ENCODE results near the gene TRPT1.

TRPT1 gene

DNA sequence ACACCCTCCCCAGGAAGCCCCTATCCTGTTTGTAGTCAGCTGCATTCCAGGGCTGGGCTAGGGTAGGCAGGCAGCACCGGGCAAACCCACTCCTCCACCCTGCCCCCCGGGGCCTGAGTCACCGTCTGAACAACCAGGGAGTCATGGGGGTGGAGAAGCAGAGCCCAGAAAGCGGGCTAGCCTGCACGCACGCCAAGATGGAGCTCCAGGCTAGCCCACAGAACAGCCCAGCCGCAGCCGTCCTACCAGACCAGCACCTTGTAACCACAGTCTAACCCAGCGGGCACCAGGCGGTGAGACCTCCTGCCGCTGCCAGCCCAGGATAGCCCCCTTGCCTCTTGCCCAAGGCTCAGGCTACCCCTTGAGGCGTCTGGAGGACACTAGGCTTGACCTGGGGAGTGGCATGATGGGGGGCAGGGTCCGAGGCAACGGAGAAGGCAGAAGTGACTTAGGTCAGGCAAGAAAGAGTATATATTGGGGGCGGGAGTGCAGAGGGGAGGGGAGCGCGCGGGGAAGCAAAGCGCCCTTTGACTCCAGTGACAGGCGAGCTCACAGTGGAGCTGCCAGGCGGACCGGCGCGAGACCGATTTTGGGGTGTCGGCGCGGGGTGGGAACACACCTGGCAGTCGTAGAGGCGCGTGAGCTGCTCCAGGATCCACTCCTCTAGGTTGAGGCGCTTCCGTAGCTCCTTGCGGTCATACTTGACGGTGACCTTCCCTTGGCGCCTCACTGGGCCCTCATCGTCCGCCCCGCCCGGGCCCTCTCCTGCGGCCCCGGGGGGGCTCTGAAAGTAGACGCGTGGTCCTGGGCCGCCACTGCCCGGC, 20.0 kb upstream of the TRPT1 start:
- DNase-seq (ENCODE audit: low read depth in 1 of 2, low spot score in 1 of 2) = peak in 1 of 2 experiments; percentile 75
- H3K27me3 ChIP-seq (ENCODE audit: insufficient read depth, poor library complexity, severe bottlenecking) = no peaks in the 10 kb centered on the region
- TF ChIP-seq POLR2AphosphoS5 (IDR thresholded peaks at IDR 0.05; ENCODE audit: low read depth) (peak; percentile 42; the same call in 1 of the 2 replicates), SPI1 (IDR thresholded peaks at IDR 0.05; ENCODE audit: borderline replicate concordance, low read depth) (no peak)
- TF ChIP-seq, protein P1, sequence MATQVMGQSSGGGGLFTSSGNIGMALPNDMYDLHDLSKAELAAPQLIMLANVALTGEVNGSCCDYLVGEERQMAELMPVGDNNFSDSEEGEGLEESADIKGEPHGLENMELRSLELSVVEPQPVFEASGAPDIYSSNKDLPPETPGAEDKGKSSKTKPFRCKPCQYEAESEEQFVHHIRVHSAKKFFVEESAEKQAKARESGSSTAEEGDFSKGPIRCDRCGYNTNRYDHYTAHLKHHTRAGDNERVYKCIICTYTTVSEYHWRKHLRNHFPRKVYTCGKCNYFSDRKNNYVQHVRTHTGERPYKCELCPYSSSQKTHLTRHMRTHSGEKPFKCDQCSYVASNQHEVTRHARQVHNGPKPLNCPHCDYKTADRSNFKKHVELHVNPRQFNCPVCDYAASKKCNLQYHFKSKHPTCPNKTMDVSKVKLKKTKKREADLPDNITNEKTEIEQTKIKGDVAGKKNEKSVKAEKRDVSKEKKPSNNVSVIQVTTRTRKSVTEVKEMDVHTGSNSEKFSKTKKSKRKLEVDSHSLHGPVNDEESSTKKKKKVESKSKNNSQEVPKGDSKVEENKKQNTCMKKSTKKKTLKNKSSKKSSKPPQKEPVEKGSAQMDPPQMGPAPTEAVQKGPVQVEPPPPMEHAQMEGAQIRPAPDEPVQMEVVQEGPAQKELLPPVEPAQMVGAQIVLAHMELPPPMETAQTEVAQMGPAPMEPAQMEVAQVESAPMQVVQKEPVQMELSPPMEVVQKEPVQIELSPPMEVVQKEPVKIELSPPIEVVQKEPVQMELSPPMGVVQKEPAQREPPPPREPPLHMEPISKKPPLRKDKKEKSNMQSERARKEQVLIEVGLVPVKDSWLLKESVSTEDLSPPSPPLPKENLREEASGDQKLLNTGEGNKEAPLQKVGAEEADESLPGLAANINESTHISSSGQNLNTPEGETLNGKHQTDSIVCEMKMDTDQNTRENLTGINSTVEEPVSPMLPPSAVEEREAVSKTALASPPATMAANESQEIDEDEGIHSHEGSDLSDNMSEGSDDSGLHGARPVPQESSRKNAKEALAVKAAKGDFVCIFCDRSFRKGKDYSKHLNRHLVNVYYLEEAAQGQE (IDR thresholded peaks at IDR 0.05; ENCODE audit: insufficient replicate concordance, low read depth) = no peak
- peak overlapping the region; percentile 93 for H3K27ac ChIP-seq (replicated peaks)
- H3K4me3 ChIP-seq (replicated peaks; ENCODE audit: insufficient read depth, low read length) = peak overlapping the region; percentile 81

DNA sequence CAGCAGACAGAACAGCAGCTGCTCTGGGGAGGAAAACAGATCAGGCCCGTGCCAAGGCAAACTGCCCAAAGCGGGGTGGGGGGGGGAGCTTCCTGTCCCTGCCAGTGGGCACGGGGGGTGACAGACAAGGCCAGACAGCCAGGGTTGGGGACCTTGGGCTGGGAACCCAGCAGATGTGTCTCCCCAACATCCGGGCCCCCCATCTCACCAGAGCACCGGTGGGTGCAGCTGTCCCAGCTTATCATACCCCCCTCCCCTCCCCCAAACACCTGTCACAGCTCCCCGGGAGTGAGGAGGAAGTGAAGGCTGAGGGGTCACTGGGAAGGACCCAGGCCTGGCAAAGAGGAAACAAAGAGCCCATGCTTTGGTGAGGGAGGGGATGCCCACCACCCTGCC, 19.4 kb upstream of the TRPT1 start:
- TF ChIP-seq SPI1 (IDR thresholded peaks at IDR 0.05; ENCODE audit: borderline replicate concordance, low read depth) (peak; percentile 61; the same call in 1 of the 2 replicates), GABPA (IDR thresholded peaks at IDR 0.05; ENCODE audit: low read depth) (no peak), POLR2AphosphoS5 (IDR thresholded peaks at IDR 0.05; ENCODE audit: low read depth) (peak; percentile 43; the same call in 1 of the 2 replicates)
- TF ChIP-seq, protein P1 (IDR thresholded peaks at IDR 0.05; ENCODE audit: insufficient replicate concordance, low read depth) = no peak
- TF ChIP-seq, protein P2, sequence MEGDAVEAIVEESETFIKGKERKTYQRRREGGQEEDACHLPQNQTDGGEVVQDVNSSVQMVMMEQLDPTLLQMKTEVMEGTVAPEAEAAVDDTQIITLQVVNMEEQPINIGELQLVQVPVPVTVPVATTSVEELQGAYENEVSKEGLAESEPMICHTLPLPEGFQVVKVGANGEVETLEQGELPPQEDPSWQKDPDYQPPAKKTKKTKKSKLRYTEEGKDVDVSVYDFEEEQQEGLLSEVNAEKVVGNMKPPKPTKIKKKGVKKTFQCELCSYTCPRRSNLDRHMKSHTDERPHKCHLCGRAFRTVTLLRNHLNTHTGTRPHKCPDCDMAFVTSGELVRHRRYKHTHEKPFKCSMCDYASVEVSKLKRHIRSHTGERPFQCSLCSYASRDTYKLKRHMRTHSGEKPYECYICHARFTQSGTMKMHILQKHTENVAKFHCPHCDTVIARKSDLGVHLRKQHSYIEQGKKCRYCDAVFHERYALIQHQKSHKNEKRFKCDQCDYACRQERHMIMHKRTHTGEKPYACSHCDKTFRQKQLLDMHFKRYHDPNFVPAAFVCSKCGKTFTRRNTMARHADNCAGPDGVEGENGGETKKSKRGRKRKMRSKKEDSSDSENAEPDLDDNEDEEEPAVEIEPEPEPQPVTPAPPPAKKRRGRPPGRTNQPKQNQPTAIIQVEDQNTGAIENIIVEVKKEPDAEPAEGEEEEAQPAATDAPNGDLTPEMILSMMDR (IDR thresholded peaks at IDR 0.05; ENCODE audit: insufficient read depth, low read length) = no peak

DNA sequence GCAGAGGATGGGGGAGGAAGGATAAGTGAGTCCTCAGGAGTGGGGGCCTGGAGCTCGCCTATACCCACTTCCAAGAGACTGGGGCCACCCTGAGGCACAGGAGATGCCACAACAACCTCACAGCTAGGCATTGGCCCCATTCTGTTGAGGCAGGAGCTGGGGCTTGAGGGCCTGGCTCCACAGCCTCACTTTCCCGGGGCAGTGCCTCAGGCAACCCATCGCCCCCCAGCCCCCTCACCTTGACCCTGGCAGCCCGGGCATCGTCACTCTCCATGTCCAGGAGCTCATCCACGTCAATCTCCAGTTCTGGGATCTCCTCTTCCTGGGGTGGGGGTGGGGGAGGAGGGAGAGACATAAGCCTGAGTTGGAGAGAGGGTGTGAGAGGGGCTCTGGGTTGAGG, 19.0 kb upstream of the TRPT1 start:
- Histone ChIP-seq H3K4me3 (replicated peaks; ENCODE audit: insufficient read depth, low read length) (peak overlapping the region; percentile 81), H3K27ac (replicated peaks) (peak overlapping the region; percentile 93), H3K27me3 (ENCODE audit: insufficient read depth, poor library complexity, severe bottlenecking) (no peaks in the 10 kb centered on the region)
- no peak for DNase-seq (ENCODE audit: low read depth in 1 of 2, low spot score in 1 of 2)
- TF ChIP-seq, protein P1 (IDR thresholded peaks at IDR 0.05; ENCODE audit: insufficient replicate concordance, low read depth) = no peak
- no peak for TF ChIP-seq GABPA (IDR thresholded peaks at IDR 0.05; ENCODE audit: low read depth)
- TF ChIP-seq, protein P2 (IDR thresholded peaks at IDR 0.05; ENCODE audit: insufficient read depth, low read length) = no peak
- no peak for TF ChIP-seq POLR2AphosphoS5 (IDR thresholded peaks at IDR 0.05; ENCODE audit: low read depth)
- no peak for TF ChIP-seq SPI1 (IDR thresholded peaks at IDR 0.05; ENCODE audit: borderline replicate concordance, low read depth)

More for the DNA sequence above, 19.4 kb upstream of the TRPT1 start:
- Histone ChIP-seq H3K4me3 (replicated peaks; ENCODE audit: insufficient read depth, low read length) (peak overlapping the region; percentile 81), H3K27ac (replicated peaks) (peak overlapping the region; percentile 93), H3K27me3 (ENCODE audit: insufficient read depth, poor library complexity, severe bottlenecking) (no peaks in the 10 kb centered on the region)
- peak in 1 of 2 experiments; percentile 52 for DNase-seq (ENCODE audit: low read depth in 1 of 2, low spot score in 1 of 2)

Data from HL-60 (cell line).